ENCODE data around the gene SARM1.
"Not testable (repeated sequence)": the region's sequence is repeated elsewhere in the genome, so short reads cannot be mapped to it uniquely, and the experiment has no call there.

The SARM1 gene

DNA sequence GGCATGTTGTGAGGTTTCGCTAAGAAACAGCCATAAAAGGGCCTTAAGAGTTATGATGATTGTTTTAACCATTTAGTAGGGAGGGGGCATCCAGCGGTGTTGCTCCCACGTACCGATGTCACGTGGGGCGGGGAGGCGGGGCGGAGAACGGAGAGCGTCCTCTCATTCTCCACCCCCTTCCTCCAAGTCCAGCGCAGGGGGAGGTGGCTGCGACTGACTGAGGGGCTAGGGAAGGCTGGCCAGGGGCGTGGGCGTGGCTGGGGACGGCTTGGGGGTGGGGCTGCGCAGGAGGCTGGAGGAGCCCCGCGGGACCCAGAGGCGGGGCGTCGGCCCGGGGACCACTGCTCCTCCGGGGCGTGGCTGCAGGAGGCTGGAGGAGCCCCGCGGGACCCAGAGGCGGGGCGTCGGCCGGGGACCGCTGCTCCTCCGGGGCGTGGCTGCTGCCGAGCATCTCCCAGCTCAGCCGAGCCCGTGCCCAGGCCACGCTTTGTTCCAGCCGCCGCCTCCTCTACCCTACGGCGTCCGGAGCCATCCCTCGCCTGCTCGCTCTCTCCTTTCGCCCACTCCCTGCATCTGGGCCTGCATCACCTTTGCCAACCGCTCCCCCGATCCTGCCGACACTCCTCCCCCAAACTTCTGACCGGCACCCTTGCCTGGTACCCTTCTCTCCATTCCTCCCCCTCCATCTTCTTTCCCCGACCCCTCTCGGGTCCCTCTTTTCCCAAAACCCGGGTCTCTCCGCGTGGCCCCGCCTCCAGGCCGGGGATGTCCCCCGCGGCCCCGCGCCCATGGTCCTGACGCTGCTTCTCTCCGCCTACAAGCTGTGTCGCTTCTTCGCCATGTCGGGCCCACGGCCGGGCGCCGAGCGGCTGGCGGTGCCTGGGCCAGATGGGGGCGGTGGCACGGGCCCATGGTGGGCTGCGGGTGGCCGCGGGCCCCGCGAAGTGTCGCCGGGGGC lies at the start of gene SARM1:
Gene SARM1, plus strand, starts transcription at position 450 of the 958 bp plus-strand sequence. Its CDS starts 339 bp downstream, at position 789.
- DNase-seq = peak; percentile 88

GRCh38 chr17:28324267-28324745 lies 47.2 kb upstream of the SARM1 start:
- no peak for DNase-seq

GRCh38 chr17:28324781-28325180 lies 46.7 kb upstream of the SARM1 start:
- DNase-seq = no peak

DNA sequence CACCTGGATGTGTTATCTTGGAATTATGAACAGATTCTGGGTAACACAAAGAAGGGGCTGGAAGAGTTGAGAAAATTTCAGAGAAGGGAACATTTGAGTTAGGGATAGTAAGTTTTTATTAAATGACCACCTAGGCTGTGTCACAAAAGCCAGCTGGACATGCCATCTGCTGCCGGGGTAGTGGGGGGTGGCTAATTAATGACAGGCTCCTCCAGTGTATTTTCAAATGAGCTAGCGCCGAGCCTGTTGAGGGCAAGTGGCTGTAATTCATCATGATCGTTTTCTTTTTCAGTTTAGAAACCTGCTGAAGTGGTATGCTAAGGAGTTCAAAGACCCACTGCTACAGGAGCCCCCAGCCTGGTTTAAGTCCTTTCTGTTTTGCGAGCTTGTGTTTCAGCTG lies 46.3 kb upstream of the SARM1 start:
- DNase-seq = no peak

GRCh38 chr17:28326114-28326513 lies 45.4 kb upstream of the SARM1 start:
- DNase-seq = no peak

DNA sequence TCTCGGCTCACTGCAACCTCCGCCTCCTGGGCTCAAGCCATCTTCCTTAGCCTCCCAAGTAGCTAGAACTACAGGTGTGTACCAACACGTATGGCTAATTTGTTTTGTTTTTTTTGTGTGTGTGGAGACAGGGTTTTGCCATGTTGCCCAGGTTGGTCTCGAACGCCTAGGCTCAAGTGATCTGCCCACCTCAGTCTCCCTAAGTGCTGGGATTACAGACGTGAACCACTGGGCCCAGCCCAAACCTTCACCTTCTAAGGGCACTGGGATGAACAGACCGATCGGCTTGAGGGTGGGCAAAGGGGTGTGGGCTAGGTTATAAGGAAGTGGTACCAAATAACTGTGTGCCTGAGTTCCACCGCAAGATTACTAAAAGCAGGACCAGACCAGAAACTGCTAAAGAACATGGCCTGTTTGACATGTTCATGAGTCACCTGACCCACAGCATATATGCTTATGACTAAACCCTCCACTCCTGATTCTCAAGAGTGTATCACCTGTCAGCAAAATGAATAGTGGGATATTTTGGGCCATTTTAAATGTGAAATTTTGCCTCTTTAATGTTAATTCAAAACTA lies 44.4 kb upstream of the SARM1 start:
- DNase-seq = no peak

- DNase-seq = no peak
These were observed 43.8 kb upstream of the SARM1 start for GRCh38 chr17:28327709-28328108.

DNA sequence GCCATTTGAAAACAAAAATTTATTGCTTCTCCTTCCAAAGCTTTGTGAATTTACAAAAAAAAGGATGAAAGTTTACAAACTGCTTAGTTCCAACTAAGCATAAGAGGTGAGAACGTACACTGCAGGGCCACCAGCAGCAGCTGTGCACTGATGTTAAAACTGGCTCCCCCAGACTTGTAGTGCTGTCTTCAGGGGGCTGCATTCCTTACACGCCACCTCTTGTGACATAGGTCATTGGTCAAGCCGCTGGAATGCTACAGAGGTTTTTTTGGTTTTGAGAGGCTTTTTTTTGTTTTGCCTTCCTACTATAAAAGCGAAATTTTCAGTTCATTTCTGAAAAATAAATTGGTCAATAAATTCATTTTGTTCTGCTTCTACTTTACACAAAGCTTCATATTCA lies 43.2 kb upstream of the SARM1 start:
- DNase-seq = no peak

GRCh38 chr17:28330671-28331070 lies 40.8 kb upstream of the SARM1 start:
- no peak for DNase-seq

- DNase-seq = no peak
These were observed 39.5 kb upstream of the SARM1 start for GRCh38 chr17:28331891-28332420.

DNA sequence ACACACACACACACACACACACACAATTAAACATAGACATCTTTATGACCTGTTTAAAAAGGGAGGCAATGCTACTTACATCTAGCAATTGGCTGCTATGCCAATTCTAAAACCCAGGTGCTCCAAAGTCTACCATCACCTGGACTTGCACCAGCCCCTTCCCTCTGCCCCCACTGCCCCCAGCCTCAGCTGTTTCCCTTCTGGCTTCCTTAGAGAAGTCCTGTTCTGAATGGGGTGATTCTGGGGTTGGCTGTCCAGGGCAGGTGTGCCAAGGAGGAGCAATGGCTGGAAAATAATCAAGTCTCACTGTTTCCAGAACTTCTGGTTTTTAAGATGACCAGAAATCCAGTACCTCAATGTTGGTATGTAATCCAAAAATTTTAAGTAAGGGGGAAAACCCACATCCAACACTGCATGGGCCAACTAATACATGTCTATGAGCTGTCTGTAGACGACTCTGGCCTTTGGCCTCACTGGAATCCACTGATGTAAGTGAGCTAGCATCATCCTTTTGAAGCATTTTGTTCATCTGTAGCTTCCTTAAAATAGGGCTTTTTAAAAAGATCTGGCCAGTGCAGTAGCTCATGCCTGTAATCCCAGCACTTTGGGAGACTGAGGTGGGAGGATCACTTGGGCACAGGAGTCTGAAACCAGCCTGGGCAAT lies 38.3 kb upstream of the SARM1 start:
- DNase-seq = no peak

DNA sequence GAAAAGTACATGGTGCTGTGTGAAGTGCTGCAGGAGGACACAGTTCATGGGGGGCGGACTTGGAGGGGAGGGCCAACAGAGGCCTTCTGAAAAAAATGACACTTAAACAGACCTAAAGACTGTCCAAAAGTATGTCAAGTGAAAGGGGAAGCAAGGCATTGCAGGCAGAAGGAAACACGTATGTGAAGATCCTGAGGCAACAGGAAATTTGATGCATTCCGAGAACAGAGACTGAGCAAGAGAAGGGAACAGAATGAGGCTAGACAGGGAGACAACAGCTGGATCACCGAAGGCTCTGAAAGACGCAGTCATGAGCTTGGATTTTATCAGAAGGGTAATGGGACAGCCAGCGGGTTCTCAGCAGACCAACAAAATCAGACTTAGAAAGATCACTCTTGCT lies 37.3 kb upstream of the SARM1 start:
- no peak for DNase-seq

DNA sequence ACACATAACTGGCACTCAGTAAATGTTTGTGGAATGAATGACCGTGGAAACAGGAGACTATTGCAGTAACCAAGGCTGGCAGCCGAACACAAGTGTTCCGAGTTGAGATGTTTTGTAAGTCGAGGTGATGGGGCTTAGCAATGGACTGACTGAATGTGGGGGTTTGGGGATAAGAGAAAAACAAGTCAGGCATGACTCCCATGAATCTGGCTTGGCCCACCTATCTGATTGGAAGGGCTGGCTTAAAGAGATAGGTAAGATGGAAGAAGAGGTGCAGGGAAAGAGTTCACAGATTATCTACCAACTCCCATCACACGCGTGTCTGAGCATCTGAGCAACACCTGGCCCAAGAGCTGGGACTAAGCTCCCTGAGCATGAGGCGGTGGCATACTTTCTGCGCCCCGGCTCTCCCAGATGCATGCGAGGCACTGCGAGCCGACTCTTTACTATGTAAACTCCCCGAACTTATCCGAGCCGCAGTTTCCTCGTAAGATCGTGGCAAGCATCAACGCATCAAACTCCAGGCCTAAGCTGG lies 36.8 kb upstream of the SARM1 start:
- no peak for DNase-seq

DNA sequence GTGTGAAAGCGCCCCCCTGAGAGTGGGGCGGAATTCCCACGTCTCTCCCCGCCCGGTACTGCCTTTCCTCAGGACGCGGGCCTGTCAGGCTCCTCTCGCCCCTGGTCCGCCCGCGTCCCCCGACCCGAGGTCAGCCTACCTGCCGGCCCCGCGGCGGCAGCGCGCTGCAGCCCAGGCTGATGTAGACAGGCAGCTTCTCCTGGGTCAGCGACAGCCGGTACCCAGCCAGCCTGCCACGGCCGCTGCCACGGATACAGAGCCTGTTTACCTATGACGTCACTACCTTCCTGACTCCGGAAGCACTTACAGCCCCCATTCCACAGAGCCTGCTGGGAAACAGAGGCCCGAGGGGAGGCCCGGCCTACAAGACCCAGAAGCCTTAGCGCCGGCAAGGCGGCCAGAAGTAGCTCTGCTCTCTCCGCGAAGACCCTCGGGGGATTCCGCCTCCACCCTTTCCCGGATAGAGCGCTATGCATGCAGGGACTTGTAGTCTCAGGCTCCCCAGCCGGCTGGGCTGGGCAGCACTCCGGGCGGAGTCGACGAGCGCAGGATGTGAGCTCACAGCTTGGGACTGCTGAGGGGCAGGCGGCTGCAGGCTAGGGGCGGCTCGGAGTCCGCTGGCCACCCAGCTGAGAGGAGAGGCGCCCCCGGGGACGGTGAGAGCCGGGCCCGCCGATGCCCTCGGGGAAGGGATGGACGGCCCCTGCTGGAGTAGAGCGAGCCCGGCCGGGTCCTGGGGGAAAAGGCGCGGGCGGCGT lies 36.1 kb upstream of the SARM1 start, which contains the start of the genes IFT20 and TNFAIP1:
Gene IFT20, minus strand, starts transcription at position 272 of the 758 bp plus-strand sequence. CDS start 3,487 bp downstream, outside the sequence.
Gene TNFAIP1, plus strand, starts transcription at position 561 of the 758 bp plus-strand sequence. CDS start 3,761 bp downstream, outside the sequence.
- DNase-seq = peak; percentile 99

DNA sequence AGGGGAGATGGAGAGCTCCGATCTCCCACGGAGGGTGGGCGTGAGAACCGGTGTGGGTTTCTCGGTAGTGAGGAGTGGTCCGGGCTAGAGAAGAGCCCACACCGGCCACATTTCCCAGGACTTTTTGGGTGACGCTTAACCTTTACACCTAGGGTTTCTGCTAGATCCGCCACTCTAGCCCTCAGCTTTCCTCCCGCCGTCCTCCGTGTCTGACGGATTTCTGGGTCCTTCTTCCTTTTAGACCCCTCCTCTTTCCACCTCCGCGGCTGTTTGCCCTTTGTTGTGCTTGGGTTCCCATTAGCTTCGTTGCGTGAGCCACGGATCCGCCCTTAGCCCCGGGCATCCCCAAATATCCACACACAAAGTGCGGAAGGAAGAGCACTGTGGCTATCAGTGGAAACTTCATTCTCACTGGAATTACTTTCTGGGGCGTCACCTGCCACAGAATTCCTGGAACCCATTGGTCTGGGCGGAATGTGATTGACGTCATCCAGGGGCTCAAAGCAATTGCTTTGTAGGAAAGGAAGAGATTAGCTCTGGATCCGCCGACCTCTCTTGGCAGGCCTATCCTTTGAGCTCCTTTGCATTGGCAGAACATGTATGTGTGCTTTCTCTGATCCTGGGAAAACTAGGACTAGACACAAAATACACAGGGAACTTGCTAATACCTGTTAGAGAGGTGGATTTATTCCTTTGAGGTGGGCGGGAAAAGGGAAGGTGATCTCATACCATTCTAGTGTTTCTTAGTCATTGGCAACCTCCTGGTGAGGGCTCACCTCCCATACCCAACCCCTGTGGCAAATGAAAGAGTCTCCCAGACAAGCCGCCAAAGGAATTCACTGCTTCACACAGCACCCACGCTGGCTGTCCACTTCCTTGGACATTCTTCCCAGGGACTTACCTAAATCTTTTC lies 35.3 kb upstream of the SARM1 start:
- no peak for DNase-seq

GRCh38 chr17:28338056-28338768 lies 33.3 kb upstream of the SARM1 start:
- DNase-seq = no peak

DNA sequence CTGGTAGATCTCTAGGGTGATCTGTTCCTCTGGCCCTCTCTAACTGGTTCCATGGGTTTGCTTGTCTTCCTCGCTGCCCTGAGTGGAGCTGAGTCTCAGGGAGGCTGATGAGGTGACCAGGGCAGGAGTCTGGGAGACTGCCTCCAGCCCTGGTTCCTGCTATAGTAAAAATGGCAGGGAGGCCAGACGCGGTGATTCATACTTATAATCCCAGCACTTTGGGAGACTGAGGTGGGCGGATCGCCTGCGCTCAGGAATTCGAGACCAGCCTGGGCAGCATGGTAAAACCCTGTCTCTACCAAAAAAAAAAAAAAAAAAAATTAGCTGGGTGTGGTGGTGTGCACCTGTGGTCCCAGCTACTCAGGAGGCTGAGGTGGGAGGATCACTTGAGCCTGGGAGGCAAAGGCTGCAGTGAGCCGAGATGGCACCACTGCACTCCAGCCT lies 32.7 kb upstream of the SARM1 start:
- DNase-seq = not testable (repeated sequence)

DNA sequence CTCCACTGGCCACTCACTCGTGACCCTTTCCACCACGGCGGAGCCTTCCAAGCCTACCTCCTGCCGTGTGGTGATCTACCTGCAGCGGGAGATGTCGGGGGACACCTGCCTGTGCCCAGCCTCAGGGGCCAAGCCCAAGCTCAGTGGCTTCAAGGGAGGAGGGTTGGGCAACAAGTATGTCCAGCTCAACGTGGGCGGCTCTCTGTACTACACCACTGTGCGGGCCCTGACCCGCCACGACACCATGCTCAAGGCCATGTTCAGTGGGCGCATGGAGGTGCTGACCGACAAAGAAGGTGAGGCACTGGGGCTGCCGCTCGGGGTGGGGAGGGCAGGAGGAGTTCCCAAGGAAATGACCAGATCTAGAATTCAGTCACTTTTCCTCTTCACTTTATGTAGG lies 32.1 kb upstream of the SARM1 start:
- DNase-seq = no peak

DNA sequence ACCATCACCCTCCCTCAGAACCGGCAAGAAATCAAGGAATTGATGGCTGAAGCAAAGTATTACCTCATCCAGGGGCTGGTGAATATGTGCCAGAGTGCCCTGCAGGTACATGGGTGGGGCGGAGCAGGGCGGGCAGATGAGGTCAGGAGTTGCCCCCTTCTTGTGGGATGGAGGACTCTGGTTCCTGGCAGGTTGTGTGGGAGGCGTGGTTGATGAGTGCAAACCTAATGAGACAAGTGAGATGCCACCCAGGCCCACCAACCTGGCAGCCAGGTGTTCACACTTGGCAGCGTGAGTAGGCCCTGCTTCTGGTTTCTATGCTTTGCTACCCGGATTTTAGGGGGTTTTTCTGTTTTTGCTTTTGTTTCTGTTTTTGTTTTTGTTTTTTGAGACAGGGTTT lies 31.1 kb upstream of the SARM1 start:
- no peak for DNase-seq

- no peak for DNase-seq
These were observed 30.0 kb upstream of the SARM1 start for GRCh38 chr17:28341516-28341915.
